Heart left ventricle (tissue), 16 donors: ENCODE data around the gene NEK9. TPM values are rescaled to one million over a fixed set of nuclear protein-coding genes. Genes with fewer than 3 reads are reported as not detected.
A peak's percentile ranks its signal among the peaks of the same experiment; 100 is the strongest.
"Not testable (repeated sequence)": the region's sequence is repeated elsewhere in the genome, so short reads cannot be mapped to it uniquely, and the experiment has no call there.

Source experiments
- ATAC-seq, 4 donors: fragments of 200-7000 bp; cut with Tn5 transposase; one replicate each; pipeline ENCODE4 v1.9.1; 2020 to 2022; ENCODE audit warnings: moderate library complexity in 4 of 4, mild to moderate bottlenecking in 3 of 4, moderate number of reproducible peaks in 1 of 4
- DNase-seq, 5 donors: peaks; one replicate each; pipeline ENCODE4 v3.0.0-alpha.2; 2020
- H3K27ac ChIP-seq, 12 donors: fragments of 200-600 bp; sonication (generic) in 4 of 12; one replicate each; pipeline versions ENCODE4 v1.5.0 to v1.8.0; 2016 to 2022; ENCODE audit warnings: mild to moderate bottlenecking in 2 of 12
- H3K27me3 ChIP-seq, 9 donors: fragments of 200-600 bp; sonication (generic) in 2 of 9; one replicate each; pipeline versions ENCODE4 v1.5.1 to v1.8.0; 2016 to 2022; ENCODE audit warnings: mild to moderate bottlenecking in 3 of 9
- H3K36me3 ChIP-seq, 9 donors: fragments of 200-600 bp; sonication (generic) in 2 of 9; one replicate each; pipeline versions ENCODE4 v1.5.0 to v1.8.0; 2018 to 2022; ENCODE audit warnings: mild to moderate bottlenecking in 2 of 9
- H3K4me1 ChIP-seq, 12 donors: fragments of 200-600 bp; sonication (generic) in 4 of 12; one replicate each; pipeline versions ENCODE4 v1.5.0 to v1.8.0; 2016 to 2022; ENCODE audit warnings: mild to moderate bottlenecking in 3 of 12
- H3K4me3 ChIP-seq, 12 donors: fragments of 200-600 bp; sonication (generic) in 4 of 12; one replicate each; pipeline versions ENCODE4 v1.5.0 to v1.8.0; 2017 to 2022; ENCODE audit warnings: mild to moderate bottlenecking in 9 of 12, moderate library complexity in 4 of 12
- H3K9me3 ChIP-seq, 12 donors: fragments of 200-600 bp; sonication (generic) in 4 of 12; one replicate each; pipeline versions ENCODE4 v1.5.0 to v1.8.0; 2016 to 2022; ENCODE audit warnings: mild to moderate bottlenecking in 1 of 12
- CTCF ChIP-seq, 12 donors: fragments of 200-600 bp; sonication (generic) in 4 of 12; IDR thresholded peaks; one replicate each; pipeline versions ENCODE4 v1.5.0 to v1.8.0; 2018 to 2022; ENCODE audit warnings: antibody characterized with exemption in 12 of 12, mild to moderate bottlenecking in 5 of 12
- POLR2A ChIP-seq, 2 donors: fragments of 450-650 bp; IDR thresholded peaks; one replicate each; pipeline ENCODE4 v1.6.1; 2017; ENCODE audit warnings: antibody characterized with exemption in 2 of 2, mild to moderate bottlenecking in 2 of 2, moderate library complexity in 2 of 2
- WGBS, 4 donors: extraction: QIAGEN DNeasy Blood & Tissue Kit in 2 of 4; methylation state at CpG; one replicate each; pipeline versions ENCODE4 v1.1.5 to v1.1.7; 2013 to 2018; 5-methylcytosine and 5-hydroxymethylcytosine counted together
- intact Hi-C, 10 donors: fragments of 100-400 bp; cut with DNase I; formaldehyde crosslinking; loops; one replicate each; pipeline versions ENCODE4 v1.11.1 to v1.14.2; 2022
- polyA plus RNA-seq, 2 donors: library from polyadenylated mRNA; stranded (reverse); fragments of 200-250 nt; gene quantifications; one replicate each; pipeline ENCODE4 v1.2.3, GENCODE V29; 2013
- total RNA-seq, 9 donors: library from RNA; depleted of rRNA in 2 of 9; stranded (reverse); fragments of >200 nt in 2 of 9; fragmentation: NEBNext Ultra II Directional in 3 of 9; extraction: Animal tissue kit (Norgen Biotek cat#: 25700) in 3 of 9; gene quantifications; one replicate each; pipeline versions ENCODE4 v1.1.0 to v1.2.4, GENCODE V29; 2016 to 2023
- donor health status: ischemic (EF 13 %, LVEDD 7.1; RV severe dilation, severe dysfunction).
- donor health status: healthy with polysubstance abuse.
- donor health status: DM: no; HTN: yes; CAD: no.
- donor health status: DM: no; HTN: no; CAD: no.
- donor health status: ischemic (EF 25% LVEDD 6.9; RV normal size, moderate dysfunction).
- donor health status: ischemic (EF 25% LVEDD 5.7; RV mildly dilated, moderate dysfunction).
- donor health status: healthy.
- donor health status: DM: yes; HTN: yes; CAD: no.
- donor health status: ischemic (EF 35%, LVEDD 5.7; RV mildly dilated, moderate dysfunction).
- donor health status: nonischemic (EF 11% LVEDD 7.7; RV severe dilation, severe dysfunction).
- donor health status: DM: yes; HTN: yes; CAD: no.
- donor health status: PGD.
- donor health status: ischemic (EF 29% LVEDD 5.4; RV normal size, mild dysfunction).
- donor health status: nonischemic (EF 23%, LVEDD 6.1; RV moderate dilation, normal function).

NEK9 gene
- total and polyA plus RNA-seq, 11 donors = 40.1 to 114 (median 94.3) TPM

- Histone ChIP-seq H3K4me3 (peak overlapping the region; percentile 27 to 69 (median 60)), H3K4me1 (peaks cover 0 to 65% (median 33%) of the 10 kb centered on the region in 12 donors), H3K27me3 (no peaks in the 10 kb centered on the region), H3K36me3 (no peaks in the 10 kb centered on the region), H3K9me3 (no peaks in the 10 kb centered on the region), H3K27ac (peak overlapping the region; percentile 69 to 98 (median 94))
- TF ChIP-seq CTCF (IDR thresholded peaks at IDR 0.05) = no peak
- no peak for TF ChIP-seq POLR2A (IDR thresholded peaks at IDR 0.05)
- no peak for DNase-seq
- intact Hi-C loops = loop anchor here in 6 of 10 donors (1.0 to 10.0 kb wide), 6 partner anchors 18 to 127 kb away; partner anchors contain the start of genes EIF2B2 (in 1 of the 6) and MLH3 (in 1 of the 6)
- WGBS, 4 donors = 9 to 15% (median 12%) methylated on average over 15 of the region's 15 CpGs
- ATAC-seq = no peak
Observed at GRCh38 chr14:75068294-75069120, 58.3 kb downstream of the NEK9 start.

GRCh38 chr14:75067765-75068164 is 59.1 kb downstream of the NEK9 start:
- H3K36me3 ChIP-seq, H3K27me3 ChIP-seq, DNase-seq, ATAC-seq, H3K9me3 ChIP-seq: not testable (repeated sequence)
- Histone ChIP-seq H3K4me3 (peak overlapping the region in 11 of 12 donors; percentile 27 to 69 (median 60)), H3K27ac (peak overlapping the region; percentile 69 to 98 (median 94)), H3K4me1 (peaks cover 0 to 67% (median 38%) of the 10 kb centered on the region in 12 donors)
- intact Hi-C loops = loop anchor here in 5 of 10 donors (2.0 to 10.0 kb wide), 4 partner anchors 17 to 123 kb away; partner anchors contain the start of gene MLH3 (in 1 of the 5)
- WGBS, 4 donors = 78 to 85% (median 82%) methylated on average over 4 of the region's 4 CpGs

- 88 to 97% (median 95%) methylated on average over 1 of the region's 1 CpG for WGBS, 4 donors
- Histone ChIP-seq H3K9me3 (no peaks in the 10 kb centered on the region), H3K27me3 (no peaks in the 10 kb centered on the region), H3K4me3 (peak overlapping the region in 1 of 12 donors; percentile 67), H3K27ac (peak overlapping the region in 1 of 12 donors; percentile 98), H3K36me3 (no peaks in the 10 kb centered on the region), H3K4me1 (peaks cover 0 to 63% (median 39%) of the 10 kb centered on the region in 12 donors)
- TF ChIP-seq POLR2A (IDR thresholded peaks at IDR 0.05) (no peak), CTCF (IDR thresholded peaks at IDR 0.05) (no peak)
- DNase-seq = no peak
- no peak for ATAC-seq
- intact Hi-C loops = loop anchor here in 4 of 10 donors (5.0 to 10.0 kb wide), 3 partner anchors 55 to 122 kb away; no protein-coding TSS in a partner anchor
Observed at GRCh38 chr14:75067212-75067611, 59.6 kb downstream of the NEK9 start.

DNA sequence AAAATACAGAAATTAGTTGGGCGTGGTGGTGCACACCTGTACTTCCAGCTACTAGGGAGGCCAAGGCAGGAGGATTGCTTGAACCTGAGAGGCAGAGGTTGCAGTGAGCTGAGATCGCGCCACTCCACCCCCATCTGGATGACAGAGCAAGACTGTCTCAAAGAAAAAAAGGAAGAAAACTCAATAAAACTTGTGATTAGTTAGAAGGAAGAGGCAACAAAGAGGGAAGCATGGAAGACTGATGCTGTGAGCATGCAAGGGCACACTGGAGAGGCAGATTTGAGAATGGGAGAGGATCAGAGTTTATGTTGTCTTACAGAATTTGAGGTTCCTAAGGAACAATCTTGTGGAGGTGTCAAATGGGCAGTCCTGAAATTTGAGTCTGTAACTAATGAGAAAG is 60.2 kb downstream of the NEK9 start:
- Histone ChIP-seq H3K27ac (no peak overlapping the region), H3K9me3 (no peaks in the 10 kb centered on the region), H3K36me3 (no peaks in the 10 kb centered on the region), H3K4me1 (peaks cover 0 to 58% (median 37%) of the 10 kb centered on the region in 12 donors), H3K27me3 (no peaks in the 10 kb centered on the region), H3K4me3 (no peak overlapping the region)
- TF ChIP-seq POLR2A (IDR thresholded peaks at IDR 0.05) (no peak), CTCF (IDR thresholded peaks at IDR 0.05) (no peak)
- ATAC-seq (no peak), DNase-seq (no peak)
- WGBS, 4 donors = 97 to 99% (median 98%) methylated on average over 3 of the region's 3 CpGs
- intact Hi-C loops = loop anchor here in 4 of 10 donors (5.0 to 10.0 kb wide), 3 partner anchors 54 to 122 kb away; no protein-coding TSS in a partner anchor
